ENCODE measurements around the gene SPINT3.
A peak's percentile ranks its signal among the peaks of the same experiment; 100 is the strongest.

DNA sequence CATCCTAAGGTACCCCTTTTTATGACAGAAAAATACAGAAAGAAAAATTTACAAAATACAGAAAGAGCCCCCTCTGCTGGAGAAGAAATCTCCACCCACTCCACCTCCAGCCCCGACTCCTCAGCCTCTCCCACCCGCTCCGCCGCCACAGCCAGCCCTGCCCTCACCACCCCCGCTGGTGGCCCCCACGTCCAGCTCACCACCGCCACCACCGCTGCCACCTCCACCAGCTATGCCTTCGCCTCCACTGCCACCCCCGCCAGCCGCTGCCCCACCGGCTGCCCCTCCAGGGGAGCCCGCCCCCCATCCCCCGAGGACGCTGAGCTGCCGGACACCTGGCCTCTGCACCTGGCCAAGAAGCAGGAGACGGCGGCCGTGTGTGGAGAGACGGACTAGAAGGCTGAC is 28.2 kb downstream of the SPINT3 start:
- TF ChIP-seq, protein P1, sequence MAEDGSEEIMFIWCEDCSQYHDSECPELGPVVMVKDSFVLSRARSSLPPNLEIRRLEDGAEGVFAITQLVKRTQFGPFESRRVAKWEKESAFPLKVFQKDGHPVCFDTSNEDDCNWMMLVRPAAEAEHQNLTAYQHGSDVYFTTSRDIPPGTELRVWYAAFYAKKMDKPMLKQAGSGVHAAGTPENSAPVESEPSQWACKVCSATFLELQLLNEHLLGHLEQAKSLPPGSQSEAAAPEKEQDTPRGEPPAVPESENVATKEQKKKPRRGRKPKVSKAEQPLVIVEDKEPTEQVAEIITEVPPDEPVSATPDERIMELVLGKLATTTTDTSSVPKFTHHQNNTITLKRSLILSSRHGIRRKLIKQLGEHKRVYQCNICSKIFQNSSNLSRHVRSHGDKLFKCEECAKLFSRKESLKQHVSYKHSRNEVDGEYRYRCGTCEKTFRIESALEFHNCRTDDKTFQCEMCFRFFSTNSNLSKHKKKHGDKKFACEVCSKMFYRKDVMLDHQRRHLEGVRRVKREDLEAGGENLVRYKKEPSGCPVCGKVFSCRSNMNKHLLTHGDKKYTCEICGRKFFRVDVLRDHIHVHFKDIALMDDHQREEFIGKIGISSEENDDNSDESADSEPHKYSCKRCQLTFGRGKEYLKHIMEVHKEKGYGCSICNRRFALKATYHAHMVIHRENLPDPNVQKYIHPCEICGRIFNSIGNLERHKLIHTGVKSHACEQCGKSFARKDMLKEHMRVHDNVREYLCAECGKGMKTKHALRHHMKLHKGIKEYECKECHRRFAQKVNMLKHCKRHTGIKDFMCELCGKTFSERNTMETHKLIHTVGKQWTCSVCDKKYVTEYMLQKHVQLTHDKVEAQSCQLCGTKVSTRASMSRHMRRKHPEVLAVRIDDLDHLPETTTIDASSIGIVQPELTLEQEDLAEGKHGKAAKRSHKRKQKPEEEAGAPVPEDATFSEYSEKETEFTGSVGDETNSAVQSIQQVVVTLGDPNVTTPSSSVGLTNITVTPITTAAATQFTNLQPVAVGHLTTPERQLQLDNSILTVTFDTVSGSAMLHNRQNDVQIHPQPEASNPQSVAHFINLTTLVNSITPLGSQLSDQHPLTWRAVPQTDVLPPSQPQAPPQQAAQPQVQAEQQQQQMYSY (CRISPR knock-in tag; IDR thresholded peaks at IDR 0.05) = no peak
- TF ChIP-seq, protein P2, sequence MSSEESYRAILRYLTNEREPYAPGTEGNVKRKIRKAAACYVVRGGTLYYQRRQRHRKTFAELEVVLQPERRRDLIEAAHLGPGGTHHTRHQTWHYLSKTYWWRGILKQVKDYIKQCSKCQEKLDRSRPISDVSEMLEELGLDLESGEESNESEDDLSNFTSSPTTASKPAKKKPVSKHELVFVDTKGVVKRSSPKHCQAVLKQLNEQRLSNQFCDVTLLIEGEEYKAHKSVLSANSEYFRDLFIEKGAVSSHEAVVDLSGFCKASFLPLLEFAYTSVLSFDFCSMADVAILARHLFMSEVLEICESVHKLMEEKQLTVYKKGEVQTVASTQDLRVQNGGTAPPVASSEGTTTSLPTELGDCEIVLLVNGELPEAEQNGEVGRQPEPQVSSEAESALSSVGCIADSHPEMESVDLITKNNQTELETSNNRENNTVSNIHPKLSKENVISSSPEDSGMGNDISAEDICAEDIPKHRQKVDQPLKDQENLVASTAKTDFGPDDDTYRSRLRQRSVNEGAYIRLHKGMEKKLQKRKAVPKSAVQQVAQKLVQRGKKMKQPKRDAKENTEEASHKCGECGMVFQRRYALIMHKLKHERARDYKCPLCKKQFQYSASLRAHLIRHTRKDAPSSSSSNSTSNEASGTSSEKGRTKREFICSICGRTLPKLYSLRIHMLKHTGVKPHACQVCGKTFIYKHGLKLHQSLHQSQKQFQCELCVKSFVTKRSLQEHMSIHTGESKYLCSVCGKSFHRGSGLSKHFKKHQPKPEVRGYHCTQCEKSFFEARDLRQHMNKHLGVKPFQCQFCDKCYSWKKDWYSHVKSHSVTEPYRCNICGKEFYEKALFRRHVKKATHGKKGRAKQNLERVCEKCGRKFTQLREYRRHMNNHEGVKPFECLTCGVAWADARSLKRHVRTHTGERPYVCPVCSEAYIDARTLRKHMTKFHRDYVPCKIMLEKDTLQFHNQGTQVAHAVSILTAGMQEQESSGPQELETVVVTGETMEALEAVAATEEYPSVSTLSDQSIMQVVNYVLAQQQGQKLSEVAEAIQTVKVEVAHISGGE (CRISPR knock-in tag; IDR thresholded peaks at IDR 0.05) = no peak
- TF ChIP-seq ZZZ3 (IDR thresholded peaks at IDR 0.05; ENCODE audit: control insufficient read depth, insufficient read length, low read depth) (no peak), DPF2 (IDR thresholded peaks at IDR 0.05) (no peak), RAD21 (IDR thresholded peaks at IDR 0.05; ENCODE audit: insufficient read depth, low read depth, low read length) (no peak), CHD2 (IDR thresholded peaks at IDR 0.05; ENCODE audit: borderline replicate concordance, low read depth, low read length) (no peak), FOXM1 (IDR thresholded peaks at IDR 0.05; ENCODE audit: low read depth, low read length) (no peak)
- TF ChIP-seq, protein P3, sequence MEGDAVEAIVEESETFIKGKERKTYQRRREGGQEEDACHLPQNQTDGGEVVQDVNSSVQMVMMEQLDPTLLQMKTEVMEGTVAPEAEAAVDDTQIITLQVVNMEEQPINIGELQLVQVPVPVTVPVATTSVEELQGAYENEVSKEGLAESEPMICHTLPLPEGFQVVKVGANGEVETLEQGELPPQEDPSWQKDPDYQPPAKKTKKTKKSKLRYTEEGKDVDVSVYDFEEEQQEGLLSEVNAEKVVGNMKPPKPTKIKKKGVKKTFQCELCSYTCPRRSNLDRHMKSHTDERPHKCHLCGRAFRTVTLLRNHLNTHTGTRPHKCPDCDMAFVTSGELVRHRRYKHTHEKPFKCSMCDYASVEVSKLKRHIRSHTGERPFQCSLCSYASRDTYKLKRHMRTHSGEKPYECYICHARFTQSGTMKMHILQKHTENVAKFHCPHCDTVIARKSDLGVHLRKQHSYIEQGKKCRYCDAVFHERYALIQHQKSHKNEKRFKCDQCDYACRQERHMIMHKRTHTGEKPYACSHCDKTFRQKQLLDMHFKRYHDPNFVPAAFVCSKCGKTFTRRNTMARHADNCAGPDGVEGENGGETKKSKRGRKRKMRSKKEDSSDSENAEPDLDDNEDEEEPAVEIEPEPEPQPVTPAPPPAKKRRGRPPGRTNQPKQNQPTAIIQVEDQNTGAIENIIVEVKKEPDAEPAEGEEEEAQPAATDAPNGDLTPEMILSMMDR (IDR thresholded peaks at IDR 0.05 in 2 of 3, conservative IDR thresholded peaks at IDR 0.05 in 1 of 3; ENCODE audit: control insufficient read depth in 2 of 3, extremely low read depth in 1 of 3, insufficient read depth in 1 of 3, low read depth in 3 of 3, low read length in 3 of 3) = 0 out of 6 replicates have a peak, but pooled peaks of 2 of the 3 experiments have one; percentile 7 to 11

Data from GM12878 (cell line).